ENCODE data around the gene FBXW8. TPM values are rescaled to one million over a fixed set of nuclear protein-coding genes. Genes with fewer than 3 reads are reported as not detected.

FBXW8 gene
- total RNA-seq, 1 experiment from 2014 or later: 10.3 TPM

DNA sequence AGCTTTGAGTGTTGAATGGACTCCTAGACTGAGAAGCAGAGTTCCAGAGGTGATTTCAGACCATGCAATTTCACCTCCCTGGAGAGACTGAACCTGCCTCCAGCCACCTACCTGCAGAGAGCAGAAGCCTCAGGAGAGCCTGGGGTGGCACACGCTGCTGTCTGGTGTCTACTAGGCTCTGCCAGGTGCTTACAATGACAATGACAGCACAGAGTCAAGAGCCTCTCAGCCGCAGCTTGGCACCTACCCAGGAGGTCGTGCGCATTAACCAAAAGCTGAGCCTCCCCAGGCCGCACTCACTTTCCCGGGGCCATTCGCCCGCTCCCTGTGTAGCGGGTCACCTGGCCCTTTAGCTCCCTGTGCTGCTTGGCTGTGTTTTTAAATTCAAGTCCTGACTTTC is 125.3 kb downstream of the FBXW8 start:
- Histone ChIP-seq H3K27me3 (replicated peaks) (peaks cover 18% of the 10 kb centered on the region), H3K27ac (no peak overlapping the region), H3K9me3 (replicated peaks) (no peaks in the 10 kb centered on the region), H3K36me3 (no peaks in the 10 kb centered on the region), H3K4me3 (no peak overlapping the region), H3K4me1 (replicated peaks) (no peaks in the 10 kb centered on the region; the same call in 1 of the 2 replicates)
- no peak for DNase-seq (ENCODE audit: low read depth in 1 of 2, low spot score in 2 of 2)

- H3K9me3 ChIP-seq (replicated peaks): no peaks in the 10 kb centered on the region
- H3K4me1 ChIP-seq (replicated peaks): no peaks in the 10 kb centered on the region; the same call in 1 of the 2 replicates
- no peak overlapping the region for H3K4me3 ChIP-seq
- DNase-seq (ENCODE audit: low read depth in 1 of 2, low spot score in 2 of 2): no peak
- no peaks in the 10 kb centered on the region for H3K36me3 ChIP-seq
- no peak overlapping the region for H3K27ac ChIP-seq
- peaks cover 18% of the 10 kb centered on the region for H3K27me3 ChIP-seq (replicated peaks)
These were observed 125.8 kb downstream of the FBXW8 start for GRCh38 chr12:117036547-117036946.

DNA sequence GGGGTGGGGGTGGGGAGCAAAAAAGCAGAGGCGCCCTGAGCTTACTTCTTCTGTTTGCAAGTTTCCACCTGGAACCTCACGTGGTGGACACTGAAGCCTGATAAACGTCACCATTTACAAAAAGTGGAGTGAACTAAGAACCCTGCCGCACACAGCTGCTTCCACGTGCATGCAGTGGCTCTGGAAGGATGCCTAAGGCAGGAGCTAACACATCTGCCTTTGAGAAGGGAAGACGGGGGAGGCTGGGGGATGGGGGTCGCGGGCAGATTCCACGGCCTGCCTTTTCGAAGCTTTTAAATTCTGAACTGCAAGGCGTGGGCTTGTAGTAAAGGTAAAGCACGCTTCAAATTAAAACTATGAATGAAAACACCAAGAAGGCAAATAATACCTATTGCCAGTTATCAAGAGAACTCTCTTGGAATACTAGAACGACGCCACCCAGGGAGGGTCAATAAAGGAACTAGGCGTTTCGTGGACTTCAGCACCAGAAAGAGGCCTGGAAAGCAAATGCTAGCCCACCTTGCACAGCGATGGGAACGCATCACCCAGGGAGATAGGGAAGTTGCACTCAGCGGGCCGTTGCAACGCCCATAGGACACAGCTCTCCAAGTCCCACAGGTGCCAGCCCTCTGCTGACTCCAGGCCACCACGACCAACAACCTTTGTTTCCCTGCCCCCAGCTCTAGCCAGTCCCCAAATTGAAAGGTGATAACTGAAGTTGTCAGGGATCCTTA is 126.7 kb downstream of the FBXW8 start:
- no peak for DNase-seq (ENCODE audit: low read depth in 1 of 2, low spot score in 2 of 2)

GRCh38 chr12:117038023-117038680 is 127.4 kb downstream of the FBXW8 start:
- no peak for DNase-seq (ENCODE audit: low read depth in 1 of 2, low spot score in 2 of 2)
- peaks cover 5% of the 10 kb centered on the region for H3K4me1 ChIP-seq (replicated peaks)
- no peaks in the 10 kb centered on the region for H3K36me3 ChIP-seq
- no peak overlapping the region for H3K27ac ChIP-seq
- no peaks in the 10 kb centered on the region for H3K9me3 ChIP-seq (replicated peaks)
- peaks cover 11% of the 10 kb centered on the region for H3K27me3 ChIP-seq (replicated peaks)
- no peak overlapping the region for H3K4me3 ChIP-seq

More for the DNA sequence above, 126.7 kb downstream of the FBXW8 start:
- no peak overlapping the region for H3K27ac ChIP-seq
- H3K4me1 ChIP-seq (replicated peaks): peaks cover 4% of the 10 kb centered on the region
- H3K27me3 ChIP-seq (replicated peaks): peaks cover 18% of the 10 kb centered on the region
- no peaks in the 10 kb centered on the region for H3K36me3 ChIP-seq
- H3K9me3 ChIP-seq (replicated peaks): no peaks in the 10 kb centered on the region
- no peak overlapping the region for H3K4me3 ChIP-seq

- H3K27me3 ChIP-seq (replicated peaks): peaks cover 3% of the 10 kb centered on the region; the same call in 1 of the 2 replicates
- H3K4me1 ChIP-seq (replicated peaks): peaks cover 5% of the 10 kb centered on the region
- H3K4me3 ChIP-seq: no peak overlapping the region
- H3K27ac ChIP-seq: no peak overlapping the region
- H3K36me3 ChIP-seq: no peaks in the 10 kb centered on the region
- H3K9me3 ChIP-seq (replicated peaks): no peaks in the 10 kb centered on the region
- DNase-seq (ENCODE audit: low read depth in 1 of 2, low spot score in 2 of 2): no peak
These were observed 128.2 kb downstream of the FBXW8 start for GRCh38 chr12:117038919-117039318.

GRCh38 chr12:117039891-117040309 is 129.2 kb downstream of the FBXW8 start:
- Histone ChIP-seq H3K27ac (no peak overlapping the region), H3K36me3 (no peaks in the 10 kb centered on the region), H3K4me3 (no peak overlapping the region), H3K4me1 (replicated peaks) (peaks cover 5% of the 10 kb centered on the region), H3K9me3 (replicated peaks) (no peaks in the 10 kb centered on the region), H3K27me3 (replicated peaks) (no peaks in the 10 kb centered on the region)
- DNase-seq (ENCODE audit: low read depth in 1 of 2, low spot score in 2 of 2): no peak

DNA sequence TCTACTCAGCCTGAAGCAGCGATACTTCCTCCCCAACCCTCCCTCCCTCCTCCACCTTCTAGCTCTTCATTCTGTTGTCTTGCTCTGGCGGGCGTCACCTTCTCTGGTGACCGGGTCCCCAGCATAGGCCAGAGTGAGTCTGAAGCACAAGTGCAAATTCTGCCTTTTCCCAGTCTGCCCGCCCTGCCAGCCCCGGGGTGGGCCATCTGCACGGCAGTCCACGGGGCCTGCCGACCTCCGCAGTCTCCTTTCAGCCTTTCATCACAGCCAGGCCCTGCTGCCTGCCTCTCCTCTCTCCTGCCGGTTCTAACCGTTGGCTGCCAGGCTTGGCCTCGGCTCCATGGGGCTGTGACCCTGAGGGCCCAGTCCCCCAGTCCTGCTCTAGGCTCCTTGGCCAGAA is 129.7 kb downstream of the FBXW8 start:
- H3K27me3 ChIP-seq (replicated peaks): no peaks in the 10 kb centered on the region
- no peak for DNase-seq (ENCODE audit: low read depth in 1 of 2, low spot score in 2 of 2)

DNA sequence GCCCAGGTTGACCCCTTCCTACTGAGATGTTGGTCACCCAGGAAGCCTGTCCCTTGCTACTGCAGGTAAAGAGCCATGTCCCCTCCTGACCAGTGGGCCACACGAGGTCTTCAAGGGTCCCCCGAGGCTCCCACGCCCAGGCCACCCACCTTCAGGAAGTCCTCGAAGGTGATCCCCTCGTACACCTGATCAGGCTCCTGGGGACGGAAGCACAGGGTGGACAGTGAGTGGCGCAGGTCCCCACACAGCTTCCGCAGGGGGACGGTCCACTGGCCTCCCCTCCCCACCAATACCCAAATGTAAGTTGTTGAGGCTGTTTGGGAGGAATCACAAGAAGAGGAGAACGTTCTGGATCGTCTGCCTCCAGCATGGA is 131.0 kb downstream of the FBXW8 start:
- Histone ChIP-seq H3K4me3 (no peak overlapping the region), H3K36me3 (no peaks in the 10 kb centered on the region), H3K27me3 (replicated peaks) (no peaks in the 10 kb centered on the region), H3K4me1 (replicated peaks) (peaks cover 5% of the 10 kb centered on the region), H3K27ac (no peak overlapping the region), H3K9me3 (replicated peaks) (no peaks in the 10 kb centered on the region)
- DNase-seq (ENCODE audit: low read depth in 1 of 2, low spot score in 2 of 2): no peak

More for the DNA sequence above, 129.7 kb downstream of the FBXW8 start:
- Histone ChIP-seq H3K4me1 (replicated peaks) (peaks cover 5% of the 10 kb centered on the region), H3K4me3 (no peak overlapping the region), H3K27ac (no peak overlapping the region), H3K9me3 (replicated peaks) (no peaks in the 10 kb centered on the region), H3K36me3 (no peaks in the 10 kb centered on the region)

GRCh38 chr12:117042171-117042842 is 131.6 kb downstream of the FBXW8 start:
- H3K36me3 ChIP-seq: no peaks in the 10 kb centered on the region
- H3K27ac ChIP-seq: no peak overlapping the region
- H3K27me3 ChIP-seq (replicated peaks): no peaks in the 10 kb centered on the region
- no peak overlapping the region for H3K4me3 ChIP-seq
- DNase-seq (ENCODE audit: low read depth in 1 of 2, low spot score in 2 of 2): no peak
- H3K9me3 ChIP-seq (replicated peaks): no peaks in the 10 kb centered on the region
- H3K4me1 ChIP-seq (replicated peaks): peaks cover 5% of the 10 kb centered on the region

- Histone ChIP-seq H3K4me3 (no peak overlapping the region), H3K27me3 (replicated peaks) (no peaks in the 10 kb centered on the region), H3K9me3 (replicated peaks) (no peaks in the 10 kb centered on the region), H3K36me3 (no peaks in the 10 kb centered on the region), H3K4me1 (replicated peaks) (peaks cover 6% of the 10 kb centered on the region), H3K27ac (no peak overlapping the region)
- DNase-seq (ENCODE audit: low read depth in 1 of 2, low spot score in 2 of 2): no peak
These were observed 132.1 kb downstream of the FBXW8 start for GRCh38 chr12:117042862-117043261.

DNA sequence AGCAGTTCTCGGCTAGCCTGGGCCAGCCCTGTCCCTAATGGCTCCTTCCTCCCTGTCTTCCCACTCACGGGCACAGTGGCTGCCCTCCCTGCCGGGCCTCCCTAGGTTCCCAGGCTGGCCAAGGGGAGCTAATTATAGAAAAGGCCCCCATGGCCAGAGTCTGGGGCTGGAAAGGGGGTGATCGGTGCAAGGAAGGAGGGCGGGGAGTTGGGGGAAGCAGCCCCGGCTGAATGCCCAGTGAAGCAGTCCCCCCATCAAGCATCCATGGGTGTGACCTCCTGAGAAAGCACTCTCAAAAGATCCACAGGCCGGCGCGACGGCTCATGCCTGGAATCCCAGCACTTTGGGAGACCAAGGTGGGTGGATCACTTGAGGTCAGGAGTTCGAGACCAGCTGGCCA is 133.6 kb downstream of the FBXW8 start:
- no peak for DNase-seq (ENCODE audit: low read depth in 1 of 2, low spot score in 2 of 2)
- no peak overlapping the region for H3K27ac ChIP-seq
- no peak overlapping the region for H3K4me3 ChIP-seq

GRCh38 chr12:117044790-117045159 is 134.0 kb downstream of the FBXW8 start:
- H3K9me3 ChIP-seq (replicated peaks): no peaks in the 10 kb centered on the region
- H3K36me3 ChIP-seq: no peaks in the 10 kb centered on the region
- H3K4me1 ChIP-seq (replicated peaks): peaks cover 15% of the 10 kb centered on the region
- H3K27me3 ChIP-seq (replicated peaks): no peaks in the 10 kb centered on the region
- no peak overlapping the region for H3K4me3 ChIP-seq
- H3K27ac ChIP-seq: no peak overlapping the region
- no peak for DNase-seq (ENCODE audit: low read depth in 1 of 2, low spot score in 2 of 2)

More for the DNA sequence above, 133.6 kb downstream of the FBXW8 start:
- peaks cover 15% of the 10 kb centered on the region for H3K4me1 ChIP-seq (replicated peaks)
- no peaks in the 10 kb centered on the region for H3K9me3 ChIP-seq (replicated peaks)
- no peaks in the 10 kb centered on the region for H3K36me3 ChIP-seq
- no peaks in the 10 kb centered on the region for H3K27me3 ChIP-seq (replicated peaks)

DNA sequence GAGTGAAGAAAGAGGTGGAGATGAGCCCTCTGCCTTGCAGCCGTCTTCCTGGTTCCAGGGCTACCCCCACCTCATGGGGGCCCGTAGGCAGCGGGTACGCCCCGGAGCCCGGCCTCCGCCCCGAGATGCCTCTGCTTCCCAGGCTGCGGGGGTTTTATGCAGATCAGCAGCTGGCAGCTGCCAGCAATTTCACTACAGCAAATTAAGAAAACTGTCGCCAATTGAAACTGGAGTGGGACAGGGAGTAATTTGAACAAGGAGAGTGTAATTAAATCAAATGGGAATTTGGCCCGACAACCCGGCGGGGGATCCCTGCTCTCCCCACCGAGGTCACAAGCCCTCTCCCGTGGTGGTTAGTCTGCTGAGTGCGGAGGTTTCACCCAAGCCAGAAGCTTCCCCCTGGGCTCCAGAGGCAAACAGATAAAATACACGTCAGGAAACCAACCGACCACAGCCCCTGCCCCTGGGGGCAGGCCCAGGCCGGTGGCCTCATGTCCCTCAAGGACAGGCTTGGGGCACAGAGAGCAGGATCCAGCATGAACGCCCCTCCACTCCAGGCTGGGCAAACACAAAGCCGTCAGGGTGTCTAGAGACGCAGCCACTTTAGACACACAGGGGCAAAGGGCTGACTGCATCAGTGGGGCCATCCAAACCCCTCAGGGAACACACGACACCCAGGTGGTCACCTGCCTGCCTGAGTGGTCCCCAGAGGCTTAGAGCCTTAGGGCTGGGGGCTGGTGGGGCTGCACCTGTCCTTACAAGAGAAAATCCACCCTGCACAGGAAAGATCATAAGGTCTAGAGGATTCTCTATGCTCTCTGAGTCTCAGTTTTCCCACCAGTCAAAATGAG is 134.6 kb downstream of the FBXW8 start:
- Histone ChIP-seq H3K4me1 (replicated peaks) (peaks cover 15% of the 10 kb centered on the region), H3K9me3 (replicated peaks) (no peaks in the 10 kb centered on the region), H3K27ac (no peak overlapping the region), H3K27me3 (replicated peaks) (no peaks in the 10 kb centered on the region; the same call in 1 of the 2 replicates), H3K4me3 (no peak overlapping the region), H3K36me3 (no peaks in the 10 kb centered on the region)
- no peak for DNase-seq (ENCODE audit: low read depth in 1 of 2, low spot score in 2 of 2)
